ENCODE measurements around the gene AGPAT4. TPM values are rescaled to one million over a fixed set of nuclear protein-coding genes. Genes with fewer than 3 reads are reported as not detected.

AGPAT4 gene
- total RNA-seq, 1 experiment from 2014 or later, result 22.0 TPM

DNA sequence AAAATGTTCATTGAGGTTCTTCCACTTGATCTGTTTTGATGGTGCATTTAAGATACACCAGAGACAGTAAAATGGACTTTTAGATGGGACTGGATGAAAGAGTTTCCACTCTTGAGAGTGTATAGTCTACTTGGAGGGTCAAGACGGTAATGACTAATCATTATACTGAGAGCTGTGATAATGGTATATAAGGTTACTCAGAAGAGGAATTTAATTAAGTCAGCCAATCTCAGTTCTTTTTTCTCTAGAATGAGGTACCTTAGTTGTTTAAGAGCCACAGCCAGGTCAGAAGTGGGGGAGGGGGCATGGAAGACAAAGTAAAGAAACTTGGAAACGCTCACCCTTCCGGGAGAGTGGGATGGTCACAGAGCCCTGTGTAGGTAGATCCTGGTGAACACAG is 158.4 kb downstream of the AGPAT4 start:
- Histone ChIP-seq H2BK12ac (ENCODE audit: insufficient read length, low read depth, low read length) (no peak overlapping the region), H3K79me2 (ENCODE audit: insufficient read depth, low read length) (no peaks in the 10 kb centered on the region), H2AFZ (ENCODE audit: low read length) (no peak overlapping the region), H2BK20ac (ENCODE audit: low read depth, low read length, poor library complexity, severe bottlenecking) (no peak overlapping the region), H3K18ac (ENCODE audit: insufficient read length, low read depth, low read length) (no peak overlapping the region), H3K23ac (ENCODE audit: insufficient read length, low read depth, low read length) (no peak overlapping the region), H3K4me1 (ENCODE audit: insufficient read depth, low read length) (no peaks in the 10 kb centered on the region), H4K8ac (replicated peaks; ENCODE audit: insufficient read length, low read depth, low read length) (no peak overlapping the region), H2BK120ac (ENCODE audit: low read depth, low read length, poor library complexity, severe bottlenecking) (no peak overlapping the region), H2BK5ac (ENCODE audit: insufficient read length, low read length) (no peak overlapping the region), H4K20me1 (ENCODE audit: control insufficient read depth, insufficient read depth, insufficient read length) (no peaks in the 10 kb centered on the region), H3K27ac (ENCODE audit: insufficient read length, low read depth, low read length) (no peak overlapping the region), H3K79me1 (ENCODE audit: insufficient read depth, low read depth, low read length, poor library complexity, severe bottlenecking) (no peaks in the 10 kb centered on the region), H3K9ac (ENCODE audit: extremely low read depth, insufficient read length, low read length) (no peak overlapping the region), H3K14ac (ENCODE audit: insufficient read depth, low read length) (no peak overlapping the region), H3K27me3 (ENCODE audit: insufficient read depth, low read length) (no peaks in the 10 kb centered on the region), H3K56ac (ENCODE audit: insufficient read length, low read depth, low read length) (no peak overlapping the region), H2AK5ac (ENCODE audit: insufficient read length, low read length) (no peak overlapping the region), H3T11ph (ENCODE audit: low read length) (no peak overlapping the region), H4K91ac (ENCODE audit: insufficient read length, low read depth, low read length) (no peak overlapping the region), H3K4ac (ENCODE audit: low read depth, low read length) (no peak overlapping the region), H3K23me2 (ENCODE audit: insufficient read length, low read depth, low read length, poor library complexity, severe bottlenecking) (no peaks in the 10 kb centered on the region), H2BK15ac (ENCODE audit: low read depth, low read length) (no peak overlapping the region), H3K4me2 (ENCODE audit: insufficient read depth, insufficient read length, low read length) (no peak overlapping the region), H4K5ac (ENCODE audit: insufficient read length, low read depth, low read length) (no peak overlapping the region), H3K9me3 (ENCODE audit: control insufficient read depth, low read depth, low read length) (no peaks in the 10 kb centered on the region)
- H3K27me3 Mint-ChIP-seq (ENCODE audit: low read depth), result no peaks in the 10 kb centered on the region
- DNase-seq, result no peak
- H3K4me3 Mint-ChIP-seq, result no peak overlapping the region
- no CpG with 5 or more reads among the region's 3 CpGs for WGBS (ENCODE audit: extremely low coverage, insufficient read length, low lambda C conversion rate)
- no peaks in the 10 kb centered on the region for H3K4me1 Mint-ChIP-seq
- TF ChIP-seq, protein P1, sequence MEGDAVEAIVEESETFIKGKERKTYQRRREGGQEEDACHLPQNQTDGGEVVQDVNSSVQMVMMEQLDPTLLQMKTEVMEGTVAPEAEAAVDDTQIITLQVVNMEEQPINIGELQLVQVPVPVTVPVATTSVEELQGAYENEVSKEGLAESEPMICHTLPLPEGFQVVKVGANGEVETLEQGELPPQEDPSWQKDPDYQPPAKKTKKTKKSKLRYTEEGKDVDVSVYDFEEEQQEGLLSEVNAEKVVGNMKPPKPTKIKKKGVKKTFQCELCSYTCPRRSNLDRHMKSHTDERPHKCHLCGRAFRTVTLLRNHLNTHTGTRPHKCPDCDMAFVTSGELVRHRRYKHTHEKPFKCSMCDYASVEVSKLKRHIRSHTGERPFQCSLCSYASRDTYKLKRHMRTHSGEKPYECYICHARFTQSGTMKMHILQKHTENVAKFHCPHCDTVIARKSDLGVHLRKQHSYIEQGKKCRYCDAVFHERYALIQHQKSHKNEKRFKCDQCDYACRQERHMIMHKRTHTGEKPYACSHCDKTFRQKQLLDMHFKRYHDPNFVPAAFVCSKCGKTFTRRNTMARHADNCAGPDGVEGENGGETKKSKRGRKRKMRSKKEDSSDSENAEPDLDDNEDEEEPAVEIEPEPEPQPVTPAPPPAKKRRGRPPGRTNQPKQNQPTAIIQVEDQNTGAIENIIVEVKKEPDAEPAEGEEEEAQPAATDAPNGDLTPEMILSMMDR (conservative IDR thresholded peaks at IDR 0.05), result no peak
- H3K9me3 Mint-ChIP-seq, result peaks cover 5 to 9% of the 10 kb centered on the region in 2 experiments
- H3K36me3 Mint-ChIP-seq (ENCODE audit: insufficient read depth in 1 of 3, low read depth in 3 of 3), result peaks cover 51 to 92% (median 85%) of the 10 kb centered on the region in 3 experiments
- H3K27ac Mint-ChIP-seq, result no peak overlapping the region; a peak in 1 of 7 replicates
